Smooth muscle cell (in vitro differentiated cells): Measurements from ENCODE around the gene CCND1. TPM values are rescaled to one million over a fixed set of nuclear protein-coding genes. Genes with fewer than 3 reads are reported as not detected.

ENCODE experiments used
- DNase-seq: peaks from one replicate; lab custom pipeline; 2025; ENCODE audit not compliant: unreplicated experiment; lab: John Stamatoyannopoulos, UW
- H2AFZ ChIP-seq: fragments of 200-600 bp; sonication (generic); 2 replicates; pipeline ENCODE4 v1.6.0; 2016; ENCODE audit warnings: antibody characterized with exemption, low read depth, mild to moderate bottlenecking
- H3F3A ChIP-seq: fragments of 200-600 bp; sonication (generic); 2 replicates; pipeline ENCODE4 v1.6.0; 2017; ENCODE audit warnings: antibody characterized with exemption, low read depth
- H3K27ac ChIP-seq: fragments of 200-600 bp; sonication (generic); 2 replicates; pipeline ENCODE4 v1.5.1; 2016; ENCODE audit warnings: low read depth, mild to moderate bottlenecking
- H3K27me3 ChIP-seq: fragments of 200-600 bp; sonication (generic); 2 replicates; pipeline ENCODE4 v1.6.1; 2016; ENCODE audit warnings: low read depth, mild to moderate bottlenecking
- H3K36me3 ChIP-seq: fragments of 200-600 bp; sonication (generic); 2 replicates; pipeline ENCODE4 v1.5.1; 2016; ENCODE audit warnings: low read depth
- H3K4me1 ChIP-seq: fragments of 200-600 bp; sonication (generic); 2 replicates; pipeline ENCODE4 v1.5.1; 2016; ENCODE audit warnings: low read depth
- H3K4me2 ChIP-seq: fragments of 200-600 bp; sonication (generic); 2 replicates; pipeline ENCODE4 v1.6.0; 2016; ENCODE audit warnings: mild to moderate bottlenecking
- H3K4me3 ChIP-seq: fragments of 200-600 bp; sonication (generic); 2 replicates; pipeline ENCODE4 v1.5.1; 2016; ENCODE audit warnings: mild to moderate bottlenecking
- H3K79me2 ChIP-seq: fragments of 200-600 bp; sonication (generic); 2 replicates; pipeline ENCODE4 v1.6.0; 2016; ENCODE audit warnings: low read depth, mild to moderate bottlenecking
- H3K9ac ChIP-seq: fragments of 200-600 bp; sonication (generic); 2 replicates; pipeline ENCODE4 v1.6.0; 2016; ENCODE audit warnings: low read depth
- H3K9me3 ChIP-seq: fragments of 200-600 bp; sonication (generic); replicated peaks from 2 replicates; pipeline ENCODE4 v1.5.1; 2016; ENCODE audit warnings: low read depth
- H4K20me1 ChIP-seq: fragments of 200-600 bp; sonication (generic); 2 replicates; pipeline ENCODE4 v1.6.0; 2016; ENCODE audit warnings: low read depth
- CTCF ChIP-seq: fragments of 200-600 bp; sonication (generic); IDR thresholded peaks from 2 replicates; pipeline ENCODE4 v1.5.1; 2017; ENCODE audit warnings: borderline replicate concordance, mild to moderate bottlenecking, antibody characterized with exemption; ENCODE audit not compliant: insufficient read depth, poor library complexity, severe bottlenecking
- WGBS: methylation state at CpG from one replicate; pipeline ENCODE4 v1.1.7; 2016; ENCODE audit warnings: low lambda C conversion rate; 5-methylcytosine and 5-hydroxymethylcytosine counted together
- polyA plus RNA-seq: library from polyadenylated mRNA; unstranded; fragments of >200 nt; fragmentation: Nextera tagmentation; extraction: Ambion mirVana; gene quantifications from 2 replicates; pipeline ENCODE4 v1.2.1, GENCODE V29; 2016
- total RNA-seq: library from RNA; depleted of rRNA; stranded (reverse); fragments of >200 nt; gene quantifications from 2 replicates; pipeline ENCODE4 v1.2.3, GENCODE V29; 2014

Gene CCND1
- total and polyA plus RNA-seq, 2 experiments from 2014 or later, result 281 to 482 TPM

DNA sequence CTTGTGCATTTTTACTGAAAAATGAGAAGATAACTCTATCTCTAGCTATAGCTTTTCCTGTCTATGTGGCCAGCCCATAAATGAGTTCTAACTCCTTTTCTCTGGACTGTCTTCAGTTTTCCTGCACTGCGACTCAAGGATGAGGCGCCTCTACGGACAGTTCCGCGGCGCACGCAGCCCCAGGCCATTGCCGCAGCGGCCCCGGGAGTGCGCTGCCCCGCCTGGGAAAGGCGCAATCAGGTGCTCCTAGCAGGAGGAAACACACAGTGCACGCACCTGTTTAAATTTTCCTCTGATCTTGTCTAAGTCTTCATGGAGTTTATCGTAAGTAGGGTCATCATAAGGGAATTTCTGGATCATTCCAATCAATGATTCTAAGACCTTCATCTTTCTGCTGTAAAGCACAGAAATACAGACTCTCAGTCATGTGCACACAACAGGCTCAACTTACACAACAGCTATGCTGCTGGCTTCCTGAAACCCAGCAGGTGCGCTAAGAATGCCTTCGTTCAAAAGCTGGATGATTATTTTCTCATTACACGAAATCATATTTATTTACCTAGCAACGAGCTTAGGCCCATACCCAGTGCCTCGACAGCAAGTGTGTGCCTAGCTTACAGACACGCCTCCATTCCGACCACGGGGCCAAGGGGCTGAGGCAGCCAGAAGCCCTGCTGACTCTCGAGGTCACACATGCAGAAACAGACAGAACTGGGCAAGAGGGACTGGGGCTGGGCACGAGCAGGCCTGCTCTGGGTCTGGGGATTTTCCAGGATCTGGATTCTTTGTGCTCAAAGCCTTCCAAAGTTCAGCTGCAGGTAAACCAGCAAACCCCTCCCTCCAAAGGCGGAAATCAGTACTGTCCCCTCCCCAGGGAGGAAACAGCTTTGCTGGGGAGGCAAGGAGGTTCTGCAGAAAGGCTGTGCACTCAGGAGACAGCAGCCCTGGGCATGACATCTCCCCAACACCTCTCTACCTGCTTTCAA lies 27.0 kb downstream of the CCND1 start:
- TF ChIP-seq CTCF, result no peak
- DNase-seq, result no peak
- Histone ChIP-seq H3K36me3 (no peaks in the 10 kb centered on the region), H3K27me3 (no peaks in the 10 kb centered on the region), H3K4me3 (no peak overlapping the region), H3K27ac (no peak overlapping the region), H3K4me2 (no peak overlapping the region), H4K20me1 (peaks cover 29% of the 10 kb centered on the region), H2AFZ (no peak overlapping the region), H3K9me3 (no peaks in the 10 kb centered on the region), H3F3A (peaks cover 13% of the 10 kb centered on the region), H3K9ac (no peak overlapping the region), H3K79me2 (peaks cover 4% of the 10 kb centered on the region), H3K4me1 (no peaks in the 10 kb centered on the region)
- WGBS, result 94% methylated on average over 26 of the region's 26 CpGs

DNA sequence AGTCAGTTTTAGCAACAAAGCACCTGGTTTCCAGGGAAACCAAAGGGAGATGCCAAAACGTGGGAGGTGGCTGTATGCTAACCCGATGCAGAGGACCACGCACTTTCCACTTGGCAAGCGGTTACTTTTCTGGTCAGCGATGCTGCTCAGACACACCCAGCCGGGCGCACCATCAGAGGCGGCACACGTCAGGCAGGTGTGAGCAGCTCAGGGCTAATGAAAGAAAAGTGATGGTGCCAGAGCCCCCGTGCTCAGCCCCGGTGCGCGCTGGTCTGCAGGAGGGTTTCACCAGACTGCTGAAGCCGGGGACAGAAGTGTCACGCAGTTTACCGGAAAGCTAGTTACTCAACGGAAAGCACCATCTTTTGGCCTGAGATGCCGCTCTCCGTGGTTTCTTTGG lies 28.5 kb downstream of the CCND1 start:
- no peak overlapping the region for H3K27ac ChIP-seq
- H3K9ac ChIP-seq, result no peak overlapping the region
- H3K27me3 ChIP-seq, result no peaks in the 10 kb centered on the region
- H2AFZ ChIP-seq, result no peak overlapping the region
- H3K4me1 ChIP-seq, result peaks cover 6% of the 10 kb centered on the region
- WGBS, result 96% methylated on average over 19 of the region's 19 CpGs
- H3K79me2 ChIP-seq, result peaks cover 18% of the 10 kb centered on the region
- H3K9me3 ChIP-seq, result no peaks in the 10 kb centered on the region
- no peak for DNase-seq
- no peak overlapping the region for H3K4me3 ChIP-seq
- peaks cover 42% of the 10 kb centered on the region for H4K20me1 ChIP-seq
- H3F3A ChIP-seq, result peaks cover 13% of the 10 kb centered on the region
- H3K4me2 ChIP-seq, result no peak overlapping the region
- H3K36me3 ChIP-seq, result no peaks in the 10 kb centered on the region
- TF ChIP-seq CTCF, result no peak

DNA sequence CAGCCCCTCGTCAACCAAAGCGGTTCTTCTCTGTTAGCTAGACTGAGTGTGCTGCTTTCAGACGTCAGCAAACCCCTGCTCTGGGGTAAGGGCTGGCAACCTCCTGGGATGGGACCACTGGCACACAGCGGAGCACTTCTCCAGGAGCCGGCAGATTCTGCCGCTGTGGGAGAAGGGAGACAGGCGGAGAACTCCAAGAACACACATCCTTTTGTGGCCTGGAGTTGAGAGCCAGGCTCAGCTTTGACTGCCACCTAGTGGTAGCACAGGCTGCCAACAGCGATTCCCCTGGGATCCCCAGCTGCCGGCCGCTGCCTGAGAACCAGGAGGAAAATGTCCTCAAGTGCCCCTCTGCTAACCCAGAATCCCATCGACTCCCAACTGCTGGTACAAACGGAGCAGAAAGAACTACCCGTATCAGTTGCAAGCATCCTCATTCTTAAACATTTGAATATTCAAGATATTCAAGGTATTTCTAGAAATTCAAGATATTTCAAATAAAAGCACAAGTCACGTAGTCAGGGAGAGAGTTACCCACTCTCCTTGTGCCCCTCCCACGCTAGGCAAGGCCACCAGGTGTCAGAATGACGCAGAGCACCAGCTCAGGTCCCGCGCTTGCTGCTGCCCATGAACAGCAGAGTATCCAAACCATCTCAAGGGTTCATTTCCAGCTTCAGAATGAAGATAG lies 29.3 kb downstream of the CCND1 start:
- DNase-seq, result peak; percentile 49
- peak; percentile 90 for TF ChIP-seq CTCF
- peaks cover 6% of the 10 kb centered on the region for H3K4me1 ChIP-seq
- no peak overlapping the region for H2AFZ ChIP-seq
- no peaks in the 10 kb centered on the region for H3K27me3 ChIP-seq
- no peak overlapping the region for H3K4me3 ChIP-seq
- peaks cover 13% of the 10 kb centered on the region for H3F3A ChIP-seq
- no peak overlapping the region for H3K9ac ChIP-seq
- peaks cover 18% of the 10 kb centered on the region for H3K79me2 ChIP-seq
- H3K4me2 ChIP-seq, result no peak overlapping the region
- H4K20me1 ChIP-seq, result peaks cover 42% of the 10 kb centered on the region
- H3K36me3 ChIP-seq, result no peaks in the 10 kb centered on the region
- no peaks in the 10 kb centered on the region for H3K9me3 ChIP-seq
- WGBS, result 48% methylated on average over 18 of the region's 18 CpGs
- H3K27ac ChIP-seq, result no peak overlapping the region
